ENCODE data around the gene PDLIM1.
"Not testable (repeated sequence)": the region's sequence is repeated elsewhere in the genome, so short reads cannot be mapped to it uniquely, and the experiment has no call there.

PDLIM1 gene

GRCh38 chr10:95214369-95214768 is 76.4 kb downstream of the PDLIM1 start:
- H3K4me3 ChIP-seq (ENCODE audit: low read depth, low read length), result no peak overlapping the region

DNA sequence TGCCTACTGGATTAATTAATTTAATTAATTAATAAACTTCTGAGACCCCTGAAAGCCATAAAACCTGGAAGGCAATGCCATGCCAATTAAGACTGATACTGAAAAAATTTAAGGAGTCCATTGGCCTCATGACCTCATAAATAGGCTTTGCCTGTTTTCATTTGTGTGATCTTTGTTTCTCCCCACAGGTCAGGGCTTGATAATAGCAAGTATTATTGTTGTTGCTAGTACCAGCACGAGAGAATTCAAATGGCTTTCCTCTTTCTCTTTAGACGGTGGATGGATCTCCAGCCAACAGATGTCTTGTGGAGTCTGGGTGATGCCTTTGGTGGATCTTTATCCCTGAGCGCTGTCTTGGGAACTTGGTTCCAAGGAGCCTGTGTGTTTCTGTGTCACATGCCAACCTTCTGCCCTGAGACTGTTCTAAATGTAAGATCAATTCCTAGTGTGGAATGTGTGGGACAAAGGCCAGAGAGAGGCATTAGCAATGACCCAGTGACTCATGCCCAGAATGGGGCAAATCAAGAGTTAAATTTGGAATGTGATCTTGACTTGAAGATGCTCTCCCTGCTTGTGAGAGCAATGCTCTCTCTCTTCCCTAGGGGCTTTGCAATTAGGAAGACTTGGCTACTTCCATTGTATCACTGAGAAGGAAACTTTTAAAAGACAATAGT is 79.1 kb downstream of the PDLIM1 start:
- H3K4me3 ChIP-seq (ENCODE audit: low read depth, low read length), result no peak overlapping the region

- H3K4me3 ChIP-seq (ENCODE audit: low read depth, low read length), result no peak overlapping the region
These were observed 81.2 kb downstream of the PDLIM1 start for GRCh38 chr10:95209509-95210127.

GRCh38 chr10:95208702-95209391 is 82.0 kb downstream of the PDLIM1 start:
- H3K4me3 ChIP-seq (ENCODE audit: low read depth, low read length), result no peak overlapping the region

DNA sequence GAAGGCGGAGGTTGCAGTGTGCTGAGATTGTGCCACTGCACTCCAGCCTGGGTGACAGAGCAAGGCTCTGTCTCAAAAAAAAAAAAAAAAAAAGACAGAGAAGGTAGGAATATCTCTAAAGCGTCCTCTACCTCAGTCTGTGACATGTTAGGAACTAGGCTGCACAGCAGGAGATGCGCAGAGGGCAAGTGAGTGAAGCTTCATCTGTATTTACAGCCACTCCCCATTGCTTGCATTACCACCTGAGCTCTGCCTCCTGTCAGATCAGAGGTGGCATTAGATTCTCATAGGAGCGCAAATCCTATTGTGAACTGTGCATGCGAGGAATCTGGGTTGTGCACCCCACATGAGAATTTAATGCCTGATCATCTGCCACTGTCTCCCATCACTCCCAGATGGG is 87.9 kb downstream of the PDLIM1 start:
- not testable (repeated sequence) for H3K4me3 ChIP-seq (ENCODE audit: low read depth, low read length)

DNA sequence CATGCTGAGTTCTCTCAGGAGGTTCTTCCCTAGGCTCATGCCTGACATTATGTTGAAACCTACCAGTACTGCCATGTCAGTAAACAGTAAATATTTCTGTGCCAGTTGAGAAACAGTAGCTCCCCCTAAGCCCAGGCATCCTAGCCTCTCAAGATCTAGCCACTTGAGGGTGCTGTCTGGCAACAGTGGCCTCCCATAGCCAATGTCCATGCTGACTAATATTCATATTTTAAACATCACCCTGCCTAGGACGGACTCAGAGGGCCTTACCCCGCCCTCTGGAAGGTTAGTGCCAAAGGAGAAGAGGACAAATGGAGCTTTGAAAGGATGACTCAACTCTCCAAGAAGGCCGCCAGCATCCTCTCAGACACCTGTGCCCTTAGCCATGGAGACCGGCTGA is 89.1 kb downstream of the PDLIM1 start:
- H3K4me3 ChIP-seq (ENCODE audit: low read depth, low read length), result no peak overlapping the region

- H3K4me3 ChIP-seq (ENCODE audit: low read depth, low read length), result no peak overlapping the region
These were observed 94.8 kb downstream of the PDLIM1 start for GRCh38 chr10:95196046-95196445.

DNA sequence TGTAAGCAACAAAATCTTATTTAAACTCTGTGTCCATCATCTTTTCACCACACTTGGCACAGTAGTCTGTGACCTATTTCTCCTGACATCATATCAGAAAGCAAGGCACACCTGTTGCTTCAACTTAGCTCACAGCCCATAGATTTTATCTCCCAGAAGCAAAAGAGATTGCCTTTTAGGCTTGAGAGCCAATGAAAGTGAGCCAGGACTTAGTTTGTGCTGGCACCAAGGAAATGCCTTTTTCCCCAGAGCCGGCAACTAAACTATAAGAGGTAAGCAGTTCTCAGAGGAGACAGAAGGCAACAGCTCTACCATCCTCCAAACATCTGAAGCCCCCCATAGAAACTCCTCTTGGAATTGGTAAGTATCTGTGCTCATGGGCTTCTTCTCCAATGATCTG is 96.9 kb downstream of the PDLIM1 start, which contains the start of gene ACSM6:
TSS of gene ACSM6 (plus strand) at position 295 of the 400 bp plus-strand sequence. CDS start 248 bp downstream, outside the sequence.
- H3K4me3 ChIP-seq (ENCODE audit: low read depth, low read length), result no peak within 1 kb of the TSS

- no peak overlapping the region for H3K4me3 ChIP-seq (ENCODE audit: low read depth, low read length)
These were observed 102.2 kb downstream of the PDLIM1 start for GRCh38 chr10:95188593-95188992.

DNA sequence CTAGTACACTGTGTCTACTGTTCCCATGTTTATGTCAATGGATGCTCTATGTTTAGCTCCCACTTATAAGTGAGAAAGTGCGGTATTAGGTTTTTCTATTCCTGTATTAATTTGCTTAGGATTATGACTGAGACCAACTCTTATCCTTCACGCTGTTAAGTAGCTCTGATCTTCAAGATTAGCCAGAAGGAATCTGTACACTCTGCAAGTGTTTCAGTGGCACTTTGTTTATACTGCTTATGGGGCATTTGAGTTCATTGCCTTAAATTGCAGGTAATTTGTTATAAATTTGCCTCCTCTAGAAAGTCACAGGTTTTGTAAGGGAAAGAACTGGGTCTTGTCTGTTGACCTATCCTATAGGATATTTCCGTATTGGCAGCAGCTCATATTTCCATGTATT is 103.2 kb downstream of the PDLIM1 start:
- no peak overlapping the region for H3K4me3 ChIP-seq (ENCODE audit: low read depth, low read length)
